ENCODE data around the gene JARID2.

Gene JARID2

GRCh38 chr6:15475872-15476271 is 230.0 kb downstream of the JARID2 start:
- no peak for DNase-seq

GRCh38 chr6:15476631-15477380 is 230.9 kb downstream of the JARID2 start:
- DNase-seq: no peak

GRCh38 chr6:15477746-15478145 is 231.9 kb downstream of the JARID2 start:
- no peak for DNase-seq

GRCh38 chr6:15479761-15480160 is 233.9 kb downstream of the JARID2 start:
- no peak for DNase-seq

GRCh38 chr6:15480525-15480924 is 234.7 kb downstream of the JARID2 start:
- DNase-seq: no peak

- no peak for DNase-seq
Observed at GRCh38 chr6:15481390-15482291, 235.8 kb downstream of the JARID2 start.

- DNase-seq: no peak
Observed at GRCh38 chr6:15483060-15483459, 237.2 kb downstream of the JARID2 start.

- DNase-seq: no peak
Observed at GRCh38 chr6:15484140-15484539, 238.3 kb downstream of the JARID2 start.

GRCh38 chr6:15484821-15485220 is 239.0 kb downstream of the JARID2 start:
- DNase-seq: no peak

GRCh38 chr6:15485936-15486335 is 240.1 kb downstream of the JARID2 start:
- no peak for DNase-seq

- DNase-seq: no peak
Observed at GRCh38 chr6:15487262-15487661, 241.4 kb downstream of the JARID2 start.

- DNase-seq: no peak
Observed at GRCh38 chr6:15489261-15489962, 243.5 kb downstream of the JARID2 start.

GRCh38 chr6:15490242-15491100 is 244.6 kb downstream of the JARID2 start:
- no peak for DNase-seq

GRCh38 chr6:15491255-15491985 is 245.6 kb downstream of the JARID2 start:
- DNase-seq: peak; percentile 53

GRCh38 chr6:15491986-15492269 is 246.1 kb downstream of the JARID2 start:
- DNase-seq: no peak

- no peak for DNase-seq
Observed at GRCh38 chr6:15493437-15494168, 247.7 kb downstream of the JARID2 start.

- DNase-seq: no peak
Observed at GRCh38 chr6:15495375-15495901, 249.6 kb downstream of the JARID2 start.

- no peak for DNase-seq
Observed at GRCh38 chr6:15496345-15497131, 250.7 kb downstream of the JARID2 start.

- no peak for DNase-seq
Observed at GRCh38 chr6:15498640-15499039, 252.8 kb downstream of the JARID2 start.

GRCh38 chr6:15499125-15499524 is 253.3 kb downstream of the JARID2 start:
- no peak for DNase-seq
